H9 (cell line): ENCODE measurements around the gene CDIPT. TPM values are rescaled to one million over a fixed set of nuclear protein-coding genes. Genes with fewer than 3 reads are reported as not detected.

Experiments
- DNase-seq: peaks from one replicate; pipeline ENCODE4 v3.0.0-alpha.2; 2017
- H2AFZ ChIP-seq: one replicate; pipeline ENCODE4 v1.6.1; 2013; ENCODE audit warnings: mild to moderate bottlenecking, low read length, control low read depth, moderate library complexity
- H2AK5ac ChIP-seq: 2 replicates; pipeline ENCODE4 v1.6.1; 2013; ENCODE audit warnings: low read length, control low read depth, mixed read lengths; ENCODE audit not compliant: insufficient read length
- H2BK120ac ChIP-seq: one replicate; pipeline ENCODE4 v1.6.1; 2013; ENCODE audit warnings: low read depth, mild to moderate bottlenecking, low read length, control low read depth, inconsistent platforms; ENCODE audit not compliant: poor library complexity, severe bottlenecking
- H2BK12ac ChIP-seq: 2 replicates; pipeline ENCODE4 v1.6.1; 2013; ENCODE audit warnings: low read length, control low read depth, mixed read lengths, low read depth; ENCODE audit not compliant: insufficient read length
- H2BK15ac ChIP-seq: 2 replicates; pipeline ENCODE4 v1.6.1; 2013; ENCODE audit warnings: low read depth, low read length, control low read depth
- H2BK20ac ChIP-seq: one replicate; pipeline ENCODE4 v1.6.1; 2013; ENCODE audit warnings: low read depth, mild to moderate bottlenecking, low read length, control low read depth, inconsistent platforms; ENCODE audit not compliant: poor library complexity, severe bottlenecking
- H2BK5ac ChIP-seq: 2 replicates; pipeline ENCODE4 v1.6.1; 2013; ENCODE audit warnings: low read length, control low read depth, mixed read lengths; ENCODE audit not compliant: insufficient read length
- H3K14ac ChIP-seq: 2 replicates; pipeline ENCODE4 v1.6.1; 2013; ENCODE audit warnings: low read length, control low read depth; ENCODE audit not compliant: insufficient read depth
- H3K18ac ChIP-seq: 2 replicates; pipeline ENCODE4 v1.6.1; 2013; ENCODE audit warnings: low read depth, mild to moderate bottlenecking, mixed read lengths, low read length, control low read depth; ENCODE audit not compliant: insufficient read length
- H3K23ac ChIP-seq: 2 replicates; pipeline ENCODE4 v1.6.1; 2013; ENCODE audit warnings: low read length, control low read depth, mixed read lengths, low read depth; ENCODE audit not compliant: insufficient read length
- H3K23me2 ChIP-seq: 2 replicates; pipeline ENCODE4 v1.6.1; 2013; ENCODE audit warnings: low read depth, mild to moderate bottlenecking, mixed read lengths, low read length, control low read depth; ENCODE audit not compliant: insufficient read length, poor library complexity, severe bottlenecking
- H3K27ac ChIP-seq: 2 replicates; pipeline ENCODE4 v1.5.1; 2013; ENCODE audit warnings: low read length, control low read depth, mixed read lengths, low read depth; ENCODE audit not compliant: insufficient read length
- H3K27me3 ChIP-seq: 2 replicates; pipeline ENCODE4 v1.6.1; 2013; ENCODE audit warnings: low read length, control low read depth, inconsistent platforms; ENCODE audit not compliant: insufficient read depth
- H3K4ac ChIP-seq: 2 replicates; pipeline ENCODE4 v1.6.1; 2013; ENCODE audit warnings: low read depth, mild to moderate bottlenecking, control low read depth, inconsistent platforms, low read length, moderate library complexity
- H3K4me1 ChIP-seq: 2 replicates; pipeline ENCODE4 v1.6.1; 2013; ENCODE audit warnings: low read length, control low read depth, inconsistent platforms; ENCODE audit not compliant: insufficient read depth
- H3K4me2 ChIP-seq: 2 replicates; pipeline ENCODE4 v1.6.1; 2013; ENCODE audit warnings: low read length, control low read depth, mixed read lengths; ENCODE audit not compliant: insufficient read length, insufficient read depth
- H3K56ac ChIP-seq: 2 replicates; pipeline ENCODE4 v1.6.1; 2013; ENCODE audit warnings: low read depth, mild to moderate bottlenecking, mixed read lengths, low read length, control low read depth; ENCODE audit not compliant: insufficient read length
- H3K79me1 ChIP-seq: 2 replicates; pipeline ENCODE4 v1.6.1; 2013; ENCODE audit warnings: low read depth, mild to moderate bottlenecking, moderate library complexity, low read length, control low read depth, inconsistent platforms; ENCODE audit not compliant: insufficient read depth, poor library complexity, severe bottlenecking
- H3K79me2 ChIP-seq: 2 replicates; pipeline ENCODE4 v1.6.1; 2013; ENCODE audit warnings: low read length, control low read depth, inconsistent platforms; ENCODE audit not compliant: insufficient read depth
- H3K9ac ChIP-seq: 2 replicates; pipeline ENCODE4 v1.6.1; 2013; ENCODE audit warnings: low read length, control low read depth, mixed read lengths; ENCODE audit not compliant: insufficient read length; ENCODE audit errors: extremely low read depth
- H3K9me3 ChIP-seq: one replicate; pipeline ENCODE4 v1.6.1; 2013; ENCODE audit warnings: low read depth, low read length, inconsistent platforms; ENCODE audit not compliant: control insufficient read depth
- H3T11ph ChIP-seq: one replicate; pipeline ENCODE4 v1.6.1; 2013; ENCODE audit warnings: mild to moderate bottlenecking, low read length, control low read depth, inconsistent platforms
- H4K20me1 ChIP-seq: one replicate; pipeline ENCODE4 v1.6.1; 2013; ENCODE audit not compliant: control insufficient read depth, insufficient read length, insufficient read depth
- H4K5ac ChIP-seq: 2 replicates; pipeline ENCODE4 v1.6.1; 2013; ENCODE audit warnings: low read depth, mild to moderate bottlenecking, mixed read lengths, low read length, control low read depth; ENCODE audit not compliant: insufficient read length
- H4K8ac ChIP-seq: replicated peaks from 2 replicates; pipeline ENCODE4 v1.6.1; 2013; ENCODE audit warnings: low read length, control low read depth, mixed read lengths, low read depth; ENCODE audit not compliant: insufficient read length
- H4K91ac ChIP-seq: 2 replicates; pipeline ENCODE4 v1.6.1; 2013; ENCODE audit warnings: low read depth, mild to moderate bottlenecking, moderate library complexity, mixed read lengths, low read length, control low read depth; ENCODE audit not compliant: insufficient read length
- H3K27ac Mint-ChIP-seq, 3 experiments: 2 replicates in 2 of 3; 3 replicates in 1 of 3; pipeline ENCODE4 v1.8.0; 2020 to 2021; ENCODE audit warnings: mixed read lengths in 3 of 3, mild to moderate bottlenecking in 1 of 3, moderate library complexity in 1 of 3
- H3K27me3 Mint-ChIP-seq: 2 replicates; pipeline ENCODE4 v1.8.0; 2021; ENCODE audit warnings: low read depth, mild to moderate bottlenecking, moderate library complexity, mixed read lengths
- H3K36me3 Mint-ChIP-seq, 3 experiments: 2 replicates in 2 of 3; 3 replicates in 1 of 3; pipeline ENCODE4 v1.8.0; 2020 to 2021; ENCODE audit warnings: low read depth in 3 of 3, mixed read lengths in 3 of 3; ENCODE audit not compliant: insufficient read depth in 1 of 3
- H3K4me1 Mint-ChIP-seq, 2 experiments: 2 replicates each; pipeline ENCODE4 v1.8.0; 2020; ENCODE audit warnings: mixed read lengths in 2 of 2
- H3K4me3 Mint-ChIP-seq, 2 experiments: 2 replicates in 1 of 2; 3 replicates in 1 of 2; pipeline ENCODE4 v1.8.0; 2020 to 2021; ENCODE audit warnings: mild to moderate bottlenecking in 2 of 2, mixed read lengths in 2 of 2, moderate library complexity in 1 of 2
- H3K9me3 Mint-ChIP-seq, 2 experiments: 2 replicates in 1 of 2; 3 replicates in 1 of 2; pipeline ENCODE4 v1.8.0; 2020; ENCODE audit warnings: mild to moderate bottlenecking in 2 of 2, mixed read lengths in 2 of 2, moderate library complexity in 1 of 2
- CTCF ChIP-seq: fragments of 200-600 bp; sonication (generic); conservative IDR thresholded peaks from 3 replicates; pipeline ENCODE4 v1.8.0; 2021; ENCODE audit warnings: antibody characterized with exemption, mild to moderate bottlenecking
- WGBS: extraction: QIAGEN DNeasy Blood & Tissue Kit; methylation state at CpG from one replicate; pipeline ENCODE4 v1.1.7; 2013; ENCODE audit warnings: missing lambda C conversion rate, low lambda C conversion rate, mixed read lengths; ENCODE audit not compliant: insufficient read length; ENCODE audit errors: extremely low coverage; 5-methylcytosine and 5-hydroxymethylcytosine counted together
- long read RNA-seq: library from polyadenylated mRNA; unstranded; transcript quantifications from one replicate; pipeline ENCODE4 v2.0.0, GENCODE V29; 2020
- total RNA-seq: library from RNA; stranded (reverse); gene quantifications from 2 replicates; pipeline ENCODE4 v1.2.1, GENCODE V29; 2021

The CDIPT gene
- 70.0 and 70.6 TPM in 2 replicates for total RNA-seq
- long read RNA-seq, transcript CDIPT-201 (6 exons, 2,353 nt): major isoform, 12 of 23 reads
- long read RNA-seq, partial matches to known transcripts: 5 of 23 reads
- long read RNA-seq, other reads (novel, unspliced or antisense): 3 of 23 reads

GRCh38 chr16:29862884-29863668 lies at the start of gene CDIPT:
Gene CDIPT (minus strand): TSS chr16:29863226. CDS start chr16:29862857, 369 bp downstream.
- no peak within 1 kb of the TSS for H3K23ac ChIP-seq

More at GRCh38 chr16:29862884-29863668, at the start of gene CDIPT:
- no peak within 1 kb of the TSS for H2BK15ac ChIP-seq
- H3K23me2 ChIP-seq: peaks cover 9% of the 10 kb centered on the region
- H3K9ac ChIP-seq: peak within 1 kb of the TSS; percentile 90
- H2BK12ac ChIP-seq: peak within 1 kb of the TSS; percentile 19
- peaks cover 9 to 14% of the 10 kb centered on the region in 2 experiments for H3K4me1 Mint-ChIP-seq
- no peak within 1 kb of the TSS; the same call in 1 of the 2 replicates for H3K4ac ChIP-seq
- no peak within 1 kb of the TSS for H4K91ac ChIP-seq
- H4K20me1 ChIP-seq: no peaks in the 10 kb centered on the region
- H2AFZ ChIP-seq: peak within 1 kb of the TSS; percentile 66
- H4K5ac ChIP-seq: no peak within 1 kb of the TSS
- H3K4me3 Mint-ChIP-seq: peak within 1 kb of the TSS; percentile 97 to 99
- H3K27ac ChIP-seq: peak within 1 kb of the TSS; percentile 63
- H3T11ph ChIP-seq: peak within 1 kb of the TSS; percentile 81
- H3K27me3 ChIP-seq: no peaks in the 10 kb centered on the region
- peak within 1 kb of the TSS; percentile 93 for H3K18ac ChIP-seq
- H2BK120ac ChIP-seq: peak within 1 kb of the TSS; percentile 88
- WGBS: no CpG with 5 or more reads among the region's 57 CpGs
- H3K56ac ChIP-seq: no peak within 1 kb of the TSS
- H4K8ac ChIP-seq: no peak within 1 kb of the TSS
- H3K27me3 Mint-ChIP-seq: peaks cover 2% of the 10 kb centered on the region
- peak within 1 kb of the TSS; percentile 83 for H3K14ac ChIP-seq
- peak within 1 kb of the TSS; percentile 70 for H2BK5ac ChIP-seq
- no peaks in the 10 kb centered on the region for H3K79me2 ChIP-seq
- TF ChIP-seq CTCF: peak; percentile 65
- H3K27ac Mint-ChIP-seq: peak within 1 kb of the TSS; percentile 99 to 100 (median 100)
- no peaks in the 10 kb centered on the region; the same call in 1 of the 2 replicates for H3K4me1 ChIP-seq
- no peaks in the 10 kb centered on the region for H3K9me3 Mint-ChIP-seq
- peak; percentile 96 for DNase-seq
- H3K4me2 ChIP-seq: peak within 1 kb of the TSS; percentile 91
- no peaks in the 10 kb centered on the region for H3K9me3 ChIP-seq
- H2AK5ac ChIP-seq: no peak within 1 kb of the TSS
- H3K79me1 ChIP-seq: peaks cover 8% of the 10 kb centered on the region
- H2BK20ac ChIP-seq: no peak within 1 kb of the TSS
- peaks cover 17 to 33% (median 30%) of the 10 kb centered on the region in 3 experiments; a peak in 6 of 7 replicates for H3K36me3 Mint-ChIP-seq
